Smooth muscle cell of the brain vasculature (primary cell): ENCODE results near the gene GORAB.

Experiments used
- DNase-seq: peaks from one replicate; pipeline ENCODE4 v3.0.0-alpha.2; 2012; ENCODE audit warnings: low read depth, low spot score

The GORAB gene

DNA sequence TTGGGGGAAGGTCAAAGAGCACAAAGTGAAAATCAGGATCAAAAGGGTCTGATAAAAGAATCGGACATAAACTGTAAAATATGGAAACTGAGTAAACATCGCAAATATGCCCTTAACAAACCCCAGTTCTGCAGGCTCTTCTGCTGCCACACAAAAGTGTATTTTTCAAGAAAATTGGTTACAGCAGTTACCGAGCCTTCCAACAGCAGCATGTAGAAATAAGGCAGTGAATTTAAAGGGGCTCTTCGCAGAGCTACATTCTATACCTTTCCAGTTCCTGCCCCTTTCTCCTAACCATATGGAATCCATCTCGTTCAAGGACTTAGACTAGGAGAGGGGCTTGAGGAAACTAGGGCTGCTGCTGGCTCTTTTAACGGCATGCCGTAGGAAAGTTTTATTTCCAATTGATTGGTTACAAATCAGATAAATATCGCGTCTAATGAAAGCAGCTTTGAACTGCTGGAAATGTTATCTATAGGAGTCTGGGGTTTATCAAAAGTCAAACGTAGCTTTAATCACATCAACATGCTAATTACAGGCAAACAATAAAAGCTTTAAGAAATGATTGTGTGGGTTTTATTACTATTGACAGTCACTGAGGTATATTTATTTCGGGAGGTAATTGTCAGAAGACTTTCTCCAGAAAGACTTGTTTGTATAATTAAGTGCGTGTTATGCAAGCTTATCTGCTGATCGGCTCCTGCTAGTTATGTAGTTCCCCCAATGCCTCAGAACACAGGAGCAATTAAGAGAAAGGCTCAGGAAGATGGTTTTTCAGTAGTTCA is 59.1 kb downstream of the GORAB start:
- DNase-seq = no peak

DNA sequence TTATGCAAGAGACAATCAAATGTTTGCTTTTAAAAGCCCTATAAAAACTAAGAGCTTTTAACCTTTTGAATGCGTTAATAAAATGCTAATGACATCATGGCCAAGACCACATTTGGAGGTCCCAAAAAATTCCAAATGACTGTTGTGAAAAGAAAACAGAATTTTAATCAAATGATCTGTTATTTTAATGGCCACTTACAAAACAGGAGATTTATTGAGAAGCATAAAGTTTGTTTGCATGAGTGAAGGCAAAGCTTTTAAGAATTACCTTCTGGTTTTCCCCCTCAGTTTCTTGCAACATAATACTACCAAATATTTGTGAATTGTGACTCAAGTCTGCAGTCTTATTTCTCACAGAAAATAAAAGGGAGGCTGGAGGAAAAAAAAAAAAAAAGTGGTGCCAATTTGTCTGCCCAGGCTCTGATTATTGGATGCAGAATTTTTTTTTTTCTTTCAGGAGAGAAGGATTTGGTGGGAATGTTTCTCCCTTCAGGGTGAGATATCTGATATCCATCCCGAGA is 60.7 kb downstream of the GORAB start:
- DNase-seq = no peak

DNA sequence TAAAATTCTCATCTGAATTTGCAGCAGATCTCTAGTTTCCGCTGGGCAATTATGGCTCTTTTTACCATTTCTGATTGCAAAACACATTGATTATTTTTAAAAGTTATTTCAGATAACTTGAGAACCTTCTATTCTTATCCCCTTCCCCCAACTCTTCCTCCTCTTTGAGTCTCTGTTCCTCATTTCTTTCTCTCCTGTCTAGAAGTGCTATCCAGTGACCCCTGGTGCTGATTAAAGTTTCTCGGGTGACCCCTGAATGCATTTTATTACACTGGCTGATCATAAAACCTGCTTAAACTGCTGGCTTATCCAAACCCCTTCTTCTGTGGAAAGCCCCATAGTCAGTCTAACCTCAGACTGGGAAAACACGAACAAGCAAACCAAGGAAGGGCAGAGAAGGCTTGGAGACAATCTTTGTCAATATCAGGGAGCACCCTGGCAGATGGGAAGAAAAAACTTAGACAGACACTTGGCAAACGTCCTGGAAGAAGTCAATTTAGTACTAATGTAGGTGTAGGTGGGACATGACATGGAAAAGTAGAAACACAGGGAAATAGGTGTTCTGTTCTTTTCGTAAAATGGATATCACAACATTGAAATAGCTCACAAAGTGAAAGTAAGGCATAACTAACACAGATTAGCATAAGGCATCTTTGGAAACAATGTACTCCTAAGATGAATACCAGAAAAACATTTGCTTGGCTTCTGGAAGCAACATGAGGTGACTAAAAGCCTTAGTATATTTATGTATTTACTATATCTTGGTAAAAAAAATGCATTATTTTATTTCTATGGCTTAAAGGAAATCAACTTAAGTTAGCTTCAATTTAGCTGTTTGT is 61.4 kb downstream of the GORAB start:
- DNase-seq = no peak

DNA sequence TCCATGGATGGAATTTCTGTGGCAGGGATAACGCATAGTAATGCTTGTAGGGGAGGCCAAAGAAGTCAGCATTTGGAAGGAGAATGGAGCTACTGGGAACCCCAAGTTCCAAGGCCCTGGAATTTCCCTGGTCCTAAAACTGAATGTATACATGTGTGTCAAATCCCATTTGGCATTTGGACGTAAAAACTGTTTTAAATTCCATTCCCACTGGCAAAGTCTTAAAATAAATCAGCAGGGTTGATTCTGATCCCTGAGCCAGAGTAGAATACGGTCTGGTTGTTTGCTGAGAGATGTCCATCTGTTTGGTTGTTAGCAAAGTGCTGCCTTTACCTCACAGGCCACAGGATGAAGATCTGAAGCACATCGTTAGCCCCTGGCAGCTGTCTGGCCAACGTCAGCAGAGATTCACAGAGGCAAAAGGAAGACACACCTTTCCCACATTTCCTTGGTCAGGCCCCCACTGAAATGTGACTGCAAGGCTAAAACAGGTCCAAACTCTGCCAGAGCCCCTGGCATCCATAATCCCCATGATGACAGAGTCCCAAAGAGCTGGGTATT is 62.2 kb downstream of the GORAB start:
- no peak for DNase-seq

DNA sequence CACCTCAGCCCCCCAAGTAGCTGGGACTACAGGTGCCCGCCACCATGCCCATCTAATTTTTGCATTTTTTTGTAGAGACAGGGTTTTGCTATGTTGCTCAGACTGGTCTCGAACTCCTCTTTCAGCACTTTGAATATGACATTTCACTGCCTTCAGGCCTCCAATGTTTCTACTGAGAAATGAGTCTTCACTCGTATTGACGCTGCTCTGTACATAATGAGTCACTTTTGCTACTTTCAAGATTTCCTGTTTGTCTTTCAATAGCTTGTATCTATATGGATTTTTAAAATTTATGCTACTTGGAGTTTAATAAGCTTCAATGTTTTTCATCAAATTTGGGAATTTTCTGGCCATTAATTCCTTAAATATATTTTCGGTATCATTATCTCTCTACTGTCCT is 64.7 kb downstream of the GORAB start:
- DNase-seq = no peak

DNA sequence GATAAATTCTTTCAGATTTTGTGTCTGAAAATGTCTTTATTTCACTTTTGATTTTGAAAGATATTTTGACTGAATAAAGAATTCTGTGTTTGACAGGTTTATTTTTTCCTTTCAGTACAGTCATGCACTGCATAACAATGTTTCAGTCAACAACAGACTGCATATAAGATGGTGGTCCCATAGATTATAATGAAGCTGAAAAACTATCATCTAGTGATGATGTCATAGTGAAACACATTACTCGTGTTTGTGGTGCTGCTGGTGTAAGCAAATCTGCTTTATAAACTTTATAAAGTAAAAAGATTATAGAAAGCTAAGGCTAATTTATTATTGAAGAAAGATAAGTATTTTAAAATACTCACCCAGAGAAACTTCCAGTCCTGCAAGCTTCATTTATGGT is 66.7 kb downstream of the GORAB start:
- no peak for DNase-seq

DNA sequence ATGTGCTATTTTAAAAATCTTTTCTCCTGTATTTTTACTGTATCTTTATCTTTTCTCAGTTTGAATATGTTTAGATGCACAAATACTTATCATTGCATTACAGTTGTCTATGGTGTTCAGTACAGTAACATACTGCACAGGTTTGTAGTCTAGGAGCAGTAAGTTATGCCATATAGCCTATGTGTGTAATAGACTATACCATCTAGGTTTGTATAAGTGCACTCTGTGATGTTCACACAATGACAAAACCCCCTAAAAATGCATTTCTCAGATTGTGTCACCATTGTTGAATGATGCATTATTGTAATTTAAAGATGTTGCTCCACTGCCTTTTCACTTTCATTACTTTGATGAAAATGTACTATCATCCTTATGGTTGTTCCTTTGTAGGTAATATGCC is 67.1 kb downstream of the GORAB start:
- DNase-seq = no peak

DNA sequence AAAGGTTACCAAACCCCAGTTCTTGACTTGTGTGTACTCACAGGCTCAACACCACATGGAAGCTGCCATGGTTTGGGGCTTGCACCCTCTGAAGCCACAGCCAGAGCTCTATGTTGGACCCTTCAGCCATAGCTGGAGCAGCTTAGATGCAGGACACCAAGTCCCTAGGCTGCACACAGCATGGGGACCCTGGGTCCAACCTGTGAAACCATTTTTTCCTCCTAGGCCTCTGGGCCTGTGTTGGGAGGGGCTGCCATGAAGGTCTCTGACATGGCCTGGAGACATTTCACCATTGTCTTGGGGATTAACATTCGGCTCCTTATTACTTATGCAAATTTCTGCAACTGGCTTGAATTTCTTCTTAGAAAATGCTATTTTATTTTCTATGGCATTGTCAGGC is 69.9 kb downstream of the GORAB start:
- no peak for DNase-seq
